ENCODE results near the gene FKBP2. TPM values are rescaled to one million over a fixed set of nuclear protein-coding genes. Genes with fewer than 3 reads are reported as not detected.
A peak's percentile ranks its signal among the peaks of the same experiment; 100 is the strongest.

The FKBP2 gene
- total and polyA plus RNA-seq, 2 of the 13 experiments (the other 11 are each of a cell fraction or from before 2014, with no cell fraction given) = 30.1 to 53.3 TPM

GRCh38 chr11:64240435-64241240 is at the start of gene FKBP2 (continued):
- TF ChIP-seq ZNF567 (CRISPR knock-in tag; IDR thresholded peaks at IDR 0.05; ENCODE audit: borderline replicate concordance) = no peak
- TF ChIP-seq ZFP1 (CRISPR knock-in tag; IDR thresholded peaks at IDR 0.05) = no peak
- no peak for TF ChIP-seq ZIK1 (CRISPR knock-in tag; IDR thresholded peaks at IDR 0.05; ENCODE audit: borderline replicate concordance, low read depth)
- peak; percentile 73 for TF ChIP-seq ZNF639 (CRISPR knock-in tag; conservative IDR thresholded peaks at IDR 0.05)
- peak; percentile 82; the same call in 1 of the 2 replicates for TF ChIP-seq HOXA3 (CRISPR knock-in tag; IDR thresholded peaks at IDR 0.05)
- TF ChIP-seq ZNF788 (CRISPR knock-in tag; IDR thresholded peaks at IDR 0.05; ENCODE audit: borderline replicate concordance) = peak; percentile 38; the same call in 1 of the 2 replicates
- no peak for TF ChIP-seq ZNF253 (CRISPR knock-in tag; IDR thresholded peaks at IDR 0.05; ENCODE audit: borderline replicate concordance)
- TF ChIP-seq TBX2 (CRISPR knock-in tag; IDR thresholded peaks at IDR 0.05; ENCODE audit: borderline replicate concordance) = peak; percentile 67
- peak; percentile 51; the same call in 1 of the 2 replicates for TF ChIP-seq IRF9 (CRISPR knock-in tag; IDR thresholded peaks at IDR 0.05; ENCODE audit: borderline replicate concordance)
- no peak for TF ChIP-seq CHD2 (IDR thresholded peaks at IDR 0.05; ENCODE audit: low read depth, low read length)
- TF ChIP-seq ZBTB21 (CRISPR knock-in tag; IDR thresholded peaks at IDR 0.05) = 0 out of 2 replicates have a peak, but pooled peaks have one; percentile 8
- no peak for TF ChIP-seq ZNF790 (CRISPR knock-in tag; IDR thresholded peaks at IDR 0.05; ENCODE audit: borderline replicate concordance)
- no peak for TF ChIP-seq ZSCAN22 (CRISPR knock-in tag; IDR thresholded peaks at IDR 0.05)
- TF ChIP-seq ZNF44 (CRISPR knock-in tag; IDR thresholded peaks at IDR 0.05) = 0 out of 2 replicates have a peak, but pooled peaks have one; percentile 65
- no peak; the same call in 1 of the 2 replicates for TF ChIP-seq MXD1 (CRISPR knock-in tag; IDR thresholded peaks at IDR 0.05)
- peak; percentile 77; the same call in 1 of the 2 replicates for TF ChIP-seq ZNF264 (CRISPR knock-in tag; IDR thresholded peaks at IDR 0.05)
- no peak for TF ChIP-seq SUZ12 (IDR thresholded peaks at IDR 0.05; ENCODE audit: low read depth, low read length)
- TF ChIP-seq ERF (CRISPR knock-in tag; IDR thresholded peaks at IDR 0.05) = no peak; the same call in 1 of the 2 replicates
- no peak for TF ChIP-seq ARID2 (CRISPR knock-in tag; IDR thresholded peaks at IDR 0.05; ENCODE audit: borderline replicate concordance)
- TF ChIP-seq ATF1 (CRISPR knock-in tag; IDR thresholded peaks at IDR 0.05) = peak; percentile 86
- TF ChIP-seq ZBED4 (CRISPR knock-in tag; IDR thresholded peaks at IDR 0.05; ENCODE audit: borderline replicate concordance) = no peak
- TF ChIP-seq NFE2 (CRISPR knock-in tag; IDR thresholded peaks at IDR 0.05) = no peak
- TF ChIP-seq SNRNP70 (IDR thresholded peaks at IDR 0.05; ENCODE audit: low read depth, low read length) = no peak
- TF ChIP-seq TEAD2 (CRISPR knock-in tag; IDR thresholded peaks at IDR 0.05) = no peak

All from HepG2 (cell line).